ENCODE data around the gene PLEKHA8.

DNA sequence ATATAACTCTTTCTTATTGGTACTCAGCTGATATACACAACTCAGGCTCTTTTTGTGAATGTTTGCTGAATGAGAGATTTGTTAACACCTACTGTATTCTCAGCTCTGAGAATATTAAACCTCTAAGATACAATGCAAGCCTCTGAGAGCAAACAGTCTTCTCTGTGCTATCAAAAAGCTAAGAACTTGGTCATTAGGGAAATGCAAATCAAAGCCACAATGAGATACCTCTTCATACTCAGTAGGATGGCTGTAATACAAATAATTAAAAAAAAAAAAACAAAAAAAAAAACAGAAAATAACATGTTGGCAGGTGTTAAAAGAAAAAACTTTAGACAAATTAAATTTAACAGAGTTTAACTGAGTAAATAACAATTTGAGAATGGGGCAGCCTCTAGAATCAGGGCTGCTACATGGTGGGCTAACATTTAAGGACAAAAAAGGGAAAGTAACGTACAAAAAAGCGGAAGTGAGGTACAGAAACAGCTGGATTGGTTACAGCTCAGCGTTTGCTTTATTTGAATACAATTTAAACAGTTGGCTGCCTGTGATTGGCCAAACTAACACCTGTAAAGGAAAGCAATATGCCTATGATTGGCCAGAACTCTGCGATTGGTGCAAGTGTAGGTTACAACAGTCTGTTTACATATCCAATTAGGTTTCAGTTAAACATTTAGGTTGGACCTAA is 91.8 kb downstream of the PLEKHA8 start:
- no peak for TF ChIP-seq EZH2 (IDR thresholded peaks at IDR 0.05; ENCODE audit: low read depth, low read length, severe bottlenecking)
- TF ChIP-seq TBP (IDR thresholded peaks at IDR 0.05; ENCODE audit: low read depth, low read length): no peak
- TF ChIP-seq POLR2A (IDR thresholded peaks at IDR 0.05; ENCODE audit: control extremely low read depth in 1 of 2, low read depth in 2 of 2, low read length in 2 of 2): no peak
- no peak for TF ChIP-seq GABPA (IDR thresholded peaks at IDR 0.05; ENCODE audit: borderline replicate concordance, insufficient read depth, low read length)
- TF ChIP-seq, protein P1, sequence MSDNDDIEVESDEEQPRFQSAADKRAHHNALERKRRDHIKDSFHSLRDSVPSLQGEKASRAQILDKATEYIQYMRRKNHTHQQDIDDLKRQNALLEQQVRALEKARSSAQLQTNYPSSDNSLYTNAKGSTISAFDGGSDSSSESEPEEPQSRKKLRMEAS (IDR thresholded peaks at IDR 0.05): no peak
- TF ChIP-seq EP300 (IDR thresholded peaks at IDR 0.05; ENCODE audit: borderline replicate concordance in 1 of 2, low read depth in 2 of 2, low read length in 2 of 2): no peak
- no peak for TF ChIP-seq TAF1 (IDR thresholded peaks at IDR 0.05; ENCODE audit: low read depth, low read length)
- TF ChIP-seq POLR2AphosphoS5 (IDR thresholded peaks at IDR 0.05; ENCODE audit: low read depth, low read length): no peak
- TF ChIP-seq, protein P2, sequence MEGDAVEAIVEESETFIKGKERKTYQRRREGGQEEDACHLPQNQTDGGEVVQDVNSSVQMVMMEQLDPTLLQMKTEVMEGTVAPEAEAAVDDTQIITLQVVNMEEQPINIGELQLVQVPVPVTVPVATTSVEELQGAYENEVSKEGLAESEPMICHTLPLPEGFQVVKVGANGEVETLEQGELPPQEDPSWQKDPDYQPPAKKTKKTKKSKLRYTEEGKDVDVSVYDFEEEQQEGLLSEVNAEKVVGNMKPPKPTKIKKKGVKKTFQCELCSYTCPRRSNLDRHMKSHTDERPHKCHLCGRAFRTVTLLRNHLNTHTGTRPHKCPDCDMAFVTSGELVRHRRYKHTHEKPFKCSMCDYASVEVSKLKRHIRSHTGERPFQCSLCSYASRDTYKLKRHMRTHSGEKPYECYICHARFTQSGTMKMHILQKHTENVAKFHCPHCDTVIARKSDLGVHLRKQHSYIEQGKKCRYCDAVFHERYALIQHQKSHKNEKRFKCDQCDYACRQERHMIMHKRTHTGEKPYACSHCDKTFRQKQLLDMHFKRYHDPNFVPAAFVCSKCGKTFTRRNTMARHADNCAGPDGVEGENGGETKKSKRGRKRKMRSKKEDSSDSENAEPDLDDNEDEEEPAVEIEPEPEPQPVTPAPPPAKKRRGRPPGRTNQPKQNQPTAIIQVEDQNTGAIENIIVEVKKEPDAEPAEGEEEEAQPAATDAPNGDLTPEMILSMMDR (IDR thresholded peaks at IDR 0.05; ENCODE audit: control extremely low read depth in 1 of 3, insufficient read depth in 1 of 3, low read depth in 1 of 3, low read length in 3 of 3): no peak
- no peak for TF ChIP-seq ZNF274 (IDR thresholded peaks at IDR 0.05; ENCODE audit: borderline replicate concordance, extremely low read depth, low read length)
- TF ChIP-seq EGR1 (IDR thresholded peaks at IDR 0.05; ENCODE audit: borderline replicate concordance, low read depth, low read length): no peak
- no peak for TF ChIP-seq SP1 (IDR thresholded peaks at IDR 0.05; ENCODE audit: low read depth, low read length)
